Measurements from ENCODE around the gene B4GALT5. TPM values are rescaled to one million over a fixed set of nuclear protein-coding genes. Genes with fewer than 3 reads are reported as not detected.

The B4GALT5 gene
- total RNA-seq, 1 experiment from 2014 or later = 62.4 TPM

DNA sequence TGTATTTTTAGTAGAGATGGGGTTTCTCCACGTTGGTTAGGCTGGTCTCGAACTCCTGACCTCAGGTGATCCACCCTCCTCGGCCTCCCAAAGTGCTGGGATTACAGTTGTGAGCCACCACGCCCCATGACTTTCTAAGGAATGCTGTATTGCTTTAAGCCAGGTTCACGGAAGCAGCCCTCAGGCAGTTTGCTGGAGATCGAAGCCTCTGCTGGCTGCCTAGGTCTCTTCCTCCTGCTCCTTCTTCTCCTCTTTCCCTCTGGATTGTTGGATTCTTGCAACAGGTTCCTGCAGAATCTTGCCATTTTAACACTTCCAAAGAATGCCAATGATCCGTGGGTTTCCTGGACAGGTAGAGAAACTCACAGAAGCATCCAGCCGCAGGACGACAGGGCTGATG lies 29.3 kb upstream of the B4GALT5 start (continued):
- TF ChIP-seq, protein P1, sequence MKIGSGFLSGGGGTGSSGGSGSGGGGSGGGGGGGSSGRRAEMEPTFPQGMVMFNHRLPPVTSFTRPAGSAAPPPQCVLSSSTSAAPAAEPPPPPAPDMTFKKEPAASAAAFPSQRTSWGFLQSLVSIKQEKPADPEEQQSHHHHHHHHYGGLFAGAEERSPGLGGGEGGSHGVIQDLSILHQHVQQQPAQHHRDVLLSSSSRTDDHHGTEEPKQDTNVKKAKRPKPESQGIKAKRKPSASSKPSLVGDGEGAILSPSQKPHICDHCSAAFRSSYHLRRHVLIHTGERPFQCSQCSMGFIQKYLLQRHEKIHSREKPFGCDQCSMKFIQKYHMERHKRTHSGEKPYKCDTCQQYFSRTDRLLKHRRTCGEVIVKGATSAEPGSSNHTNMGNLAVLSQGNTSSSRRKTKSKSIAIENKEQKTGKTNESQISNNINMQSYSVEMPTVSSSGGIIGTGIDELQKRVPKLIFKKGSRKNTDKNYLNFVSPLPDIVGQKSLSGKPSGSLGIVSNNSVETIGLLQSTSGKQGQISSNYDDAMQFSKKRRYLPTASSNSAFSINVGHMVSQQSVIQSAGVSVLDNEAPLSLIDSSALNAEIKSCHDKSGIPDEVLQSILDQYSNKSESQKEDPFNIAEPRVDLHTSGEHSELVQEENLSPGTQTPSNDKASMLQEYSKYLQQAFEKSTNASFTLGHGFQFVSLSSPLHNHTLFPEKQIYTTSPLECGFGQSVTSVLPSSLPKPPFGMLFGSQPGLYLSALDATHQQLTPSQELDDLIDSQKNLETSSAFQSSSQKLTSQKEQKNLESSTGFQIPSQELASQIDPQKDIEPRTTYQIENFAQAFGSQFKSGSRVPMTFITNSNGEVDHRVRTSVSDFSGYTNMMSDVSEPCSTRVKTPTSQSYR (CRISPR knock-in tag; IDR thresholded peaks at IDR 0.05) = no peak
- TF ChIP-seq GTF2I (CRISPR knock-in tag; conservative IDR thresholded peaks at IDR 0.05) = no peak
- TF ChIP-seq JUN (CRISPR knock-in tag; IDR thresholded peaks at IDR 0.05) = no peak

DNA sequence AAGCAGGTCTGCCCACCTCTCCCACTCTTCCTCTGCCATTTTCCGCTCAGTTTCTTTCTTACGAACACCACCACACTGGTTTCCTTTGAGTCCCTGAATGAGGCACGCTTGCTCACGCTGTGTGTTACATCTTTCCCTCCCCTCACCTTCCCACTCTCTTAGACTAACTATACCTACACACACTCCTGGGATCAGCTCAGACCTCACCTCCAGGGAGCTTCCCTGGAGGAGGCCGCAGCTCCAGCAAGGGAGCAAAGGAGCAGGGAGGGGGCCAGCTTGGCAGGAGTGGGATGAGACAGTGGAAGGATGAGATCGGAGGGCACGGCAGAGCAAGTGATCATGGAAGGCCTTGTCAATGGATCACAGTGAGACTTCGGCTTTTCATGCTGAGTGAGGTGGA lies 28.3 kb upstream of the B4GALT5 start:
- TF ChIP-seq ZNF121 (CRISPR knock-in tag; IDR thresholded peaks at IDR 0.05) (no peak), JUN (CRISPR knock-in tag; IDR thresholded peaks at IDR 0.05) (no peak), FOXJ3 (CRISPR knock-in tag; IDR thresholded peaks at IDR 0.05; ENCODE audit: borderline replicate concordance) (no peak), ZNF263 (CRISPR knock-in tag; IDR thresholded peaks at IDR 0.05; ENCODE audit: low read depth) (no peak), PRRX2 (CRISPR knock-in tag; IDR thresholded peaks at IDR 0.05) (no peak), NFE2L1 (CRISPR knock-in tag; IDR thresholded peaks at IDR 0.05) (no peak)
- TF ChIP-seq, protein P2, sequence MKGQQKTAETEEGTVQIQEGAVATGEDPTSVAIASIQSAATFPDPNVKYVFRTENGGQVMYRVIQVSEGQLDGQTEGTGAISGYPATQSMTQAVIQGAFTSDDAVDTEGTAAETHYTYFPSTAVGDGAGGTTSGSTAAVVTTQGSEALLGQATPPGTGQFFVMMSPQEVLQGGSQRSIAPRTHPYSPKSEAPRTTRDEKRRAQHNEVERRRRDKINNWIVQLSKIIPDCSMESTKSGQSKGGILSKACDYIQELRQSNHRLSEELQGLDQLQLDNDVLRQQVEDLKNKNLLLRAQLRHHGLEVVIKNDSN (CRISPR knock-in tag; IDR thresholded peaks at IDR 0.05) = no peak
- TF ChIP-seq, protein P3, sequence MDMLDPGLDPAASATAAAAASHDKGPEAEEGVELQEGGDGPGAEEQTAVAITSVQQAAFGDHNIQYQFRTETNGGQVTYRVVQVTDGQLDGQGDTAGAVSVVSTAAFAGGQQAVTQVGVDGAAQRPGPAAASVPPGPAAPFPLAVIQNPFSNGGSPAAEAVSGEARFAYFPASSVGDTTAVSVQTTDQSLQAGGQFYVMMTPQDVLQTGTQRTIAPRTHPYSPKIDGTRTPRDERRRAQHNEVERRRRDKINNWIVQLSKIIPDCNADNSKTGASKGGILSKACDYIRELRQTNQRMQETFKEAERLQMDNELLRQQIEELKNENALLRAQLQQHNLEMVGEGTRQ (CRISPR knock-in tag; IDR thresholded peaks at IDR 0.05) = no peak
- TF ChIP-seq, protein P4, sequence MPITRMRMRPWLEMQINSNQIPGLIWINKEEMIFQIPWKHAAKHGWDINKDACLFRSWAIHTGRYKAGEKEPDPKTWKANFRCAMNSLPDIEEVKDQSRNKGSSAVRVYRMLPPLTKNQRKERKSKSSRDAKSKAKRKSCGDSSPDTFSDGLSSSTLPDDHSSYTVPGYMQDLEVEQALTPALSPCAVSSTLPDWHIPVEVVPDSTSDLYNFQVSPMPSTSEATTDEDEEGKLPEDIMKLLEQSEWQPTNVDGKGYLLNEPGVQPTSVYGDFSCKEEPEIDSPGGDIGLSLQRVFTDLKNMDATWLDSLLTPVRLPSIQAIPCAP (CRISPR knock-in tag; IDR thresholded peaks at IDR 0.05) = no peak
- TF ChIP-seq, protein P5, sequence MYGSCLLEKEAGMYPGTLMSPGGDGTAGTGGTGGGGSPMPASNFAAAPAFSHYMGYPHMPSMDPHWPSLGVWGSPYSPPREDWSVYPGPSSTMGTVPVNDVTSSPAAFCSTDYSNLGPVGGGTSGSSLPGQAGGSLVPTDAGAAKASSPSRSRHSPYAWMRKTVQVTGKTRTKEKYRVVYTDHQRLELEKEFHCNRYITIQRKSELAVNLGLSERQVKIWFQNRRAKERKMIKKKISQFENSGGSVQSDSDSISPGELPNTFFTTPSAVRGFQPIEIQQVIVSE (CRISPR knock-in tag; IDR thresholded peaks at IDR 0.05; ENCODE audit: borderline replicate concordance) = no peak
- ChIA-PET CTCF (interaction anchor here (1.7 kb wide), 1 partner anchor 200 kb away, joined by 4 read pairs; no protein-coding TSS in a partner anchor), POLR2A (no interaction called here)
- Mint-ChIP-seq H3K36me3 (no peaks in the 10 kb centered on the region), H3K4me3 (no peak overlapping the region), H3K4me1 (peaks cover 18% of the 10 kb centered on the region), H3K27me3 (ENCODE audit: low read depth) (no peaks in the 10 kb centered on the region; the same call in 1 of the 2 replicates), H3K27ac (peak overlapping the region; percentile 14; the same call in 1 of the 2 replicates), H3K9me3 (no peaks in the 10 kb centered on the region)
- ATAC-seq (no peak; the same call in 1 of the 2 replicates), DNase-seq (ENCODE audit: low spot score) (no peak)

DNA sequence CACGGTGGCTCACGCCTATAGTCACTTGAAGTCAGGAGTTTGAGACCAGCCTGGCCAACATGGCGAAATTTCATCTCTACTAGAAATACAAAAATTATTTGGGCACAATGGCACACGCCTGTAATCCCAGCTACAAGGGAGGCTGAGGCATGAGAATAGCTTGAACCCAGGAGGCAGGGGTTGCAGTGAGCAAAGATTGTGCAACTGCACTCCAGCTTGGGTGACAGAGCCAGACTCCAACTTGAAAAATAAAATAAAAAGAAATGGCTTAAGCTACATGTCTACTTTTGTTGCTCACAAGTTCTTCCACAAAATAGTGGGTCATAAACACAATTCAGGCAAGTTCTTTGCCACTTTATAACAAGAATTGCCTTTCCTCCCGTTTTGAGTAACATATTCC lies 27.1 kb upstream of the B4GALT5 start:
- ChIA-PET CTCF (interaction anchor here (1.7 kb wide), 1 partner anchor 199 kb away, joined by 4 read pairs; no protein-coding TSS in a partner anchor), POLR2A (interaction anchor here (0.6 kb wide), 1 partner anchor 13 kb away, joined by 3 read pairs; no protein-coding TSS in a partner anchor)
- Mint-ChIP-seq H3K4me1 (peaks cover 18% of the 10 kb centered on the region), H3K4me3 (no peak overlapping the region), H3K9me3 (no peaks in the 10 kb centered on the region), H3K36me3 (no peaks in the 10 kb centered on the region), H3K27me3 (ENCODE audit: low read depth) (no peaks in the 10 kb centered on the region; the same call in 1 of the 2 replicates), H3K27ac (no peak overlapping the region)
- ATAC-seq (no peak), DNase-seq (ENCODE audit: low spot score) (no peak)
- no peak for TF ChIP-seq FOXJ3 (CRISPR knock-in tag; IDR thresholded peaks at IDR 0.05; ENCODE audit: borderline replicate concordance)
- no peak for TF ChIP-seq ZNF219 (CRISPR knock-in tag; IDR thresholded peaks at IDR 0.05; ENCODE audit: borderline replicate concordance)
- TF ChIP-seq, protein P6, sequence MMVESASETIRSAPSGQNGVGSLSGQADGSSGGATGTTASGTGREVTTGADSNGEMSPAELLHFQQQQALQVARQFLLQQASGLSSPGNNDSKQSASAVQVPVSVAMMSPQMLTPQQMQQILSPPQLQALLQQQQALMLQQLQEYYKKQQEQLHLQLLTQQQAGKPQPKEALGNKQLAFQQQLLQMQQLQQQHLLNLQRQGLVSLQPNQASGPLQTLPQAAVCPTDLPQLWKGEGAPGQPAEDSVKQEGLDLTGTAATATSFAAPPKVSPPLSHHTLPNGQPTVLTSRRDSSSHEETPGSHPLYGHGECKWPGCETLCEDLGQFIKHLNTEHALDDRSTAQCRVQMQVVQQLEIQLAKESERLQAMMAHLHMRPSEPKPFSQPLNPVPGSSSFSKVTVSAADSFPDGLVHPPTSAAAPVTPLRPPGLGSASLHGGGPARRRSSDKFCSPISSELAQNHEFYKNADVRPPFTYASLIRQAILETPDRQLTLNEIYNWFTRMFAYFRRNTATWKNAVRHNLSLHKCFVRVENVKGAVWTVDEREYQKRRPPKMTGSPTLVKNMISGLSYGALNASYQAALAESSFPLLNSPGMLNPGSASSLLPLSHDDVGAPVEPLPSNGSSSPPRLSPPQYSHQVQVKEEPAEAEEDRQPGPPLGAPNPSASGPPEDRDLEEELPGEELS (CRISPR knock-in tag; IDR thresholded peaks at IDR 0.05) = no peak
- TF ChIP-seq, protein P1 (CRISPR knock-in tag; IDR thresholded peaks at IDR 0.05) = no peak
- TF ChIP-seq NFE2L1 (CRISPR knock-in tag; IDR thresholded peaks at IDR 0.05) = no peak
- TF ChIP-seq, protein P7, sequence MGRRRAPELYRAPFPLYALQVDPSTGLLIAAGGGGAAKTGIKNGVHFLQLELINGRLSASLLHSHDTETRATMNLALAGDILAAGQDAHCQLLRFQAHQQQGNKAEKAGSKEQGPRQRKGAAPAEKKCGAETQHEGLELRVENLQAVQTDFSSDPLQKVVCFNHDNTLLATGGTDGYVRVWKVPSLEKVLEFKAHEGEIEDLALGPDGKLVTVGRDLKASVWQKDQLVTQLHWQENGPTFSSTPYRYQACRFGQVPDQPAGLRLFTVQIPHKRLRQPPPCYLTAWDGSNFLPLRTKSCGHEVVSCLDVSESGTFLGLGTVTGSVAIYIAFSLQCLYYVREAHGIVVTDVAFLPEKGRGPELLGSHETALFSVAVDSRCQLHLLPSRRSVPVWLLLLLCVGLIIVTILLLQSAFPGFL (CRISPR knock-in tag; IDR thresholded peaks at IDR 0.05; ENCODE audit: borderline replicate concordance) = no peak
- no peak for TF ChIP-seq NFYB (CRISPR knock-in tag; conservative IDR thresholded peaks at IDR 0.05; ENCODE audit: low read depth)
- TF ChIP-seq, protein P8, sequence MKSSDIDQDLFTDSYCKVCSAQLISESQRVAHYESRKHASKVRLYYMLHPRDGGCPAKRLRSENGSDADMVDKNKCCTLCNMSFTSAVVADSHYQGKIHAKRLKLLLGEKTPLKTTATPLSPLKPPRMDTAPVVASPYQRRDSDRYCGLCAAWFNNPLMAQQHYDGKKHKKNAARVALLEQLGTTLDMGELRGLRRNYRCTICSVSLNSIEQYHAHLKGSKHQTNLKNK (CRISPR knock-in tag; IDR thresholded peaks at IDR 0.05) = no peak
- TF ChIP-seq, protein P9, sequence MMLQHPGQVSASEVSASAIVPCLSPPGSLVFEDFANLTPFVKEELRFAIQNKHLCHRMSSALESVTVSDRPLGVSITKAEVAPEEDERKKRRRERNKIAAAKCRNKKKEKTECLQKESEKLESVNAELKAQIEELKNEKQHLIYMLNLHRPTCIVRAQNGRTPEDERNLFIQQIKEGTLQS (CRISPR knock-in tag; conservative IDR thresholded peaks at IDR 0.05) = no peak
- TF ChIP-seq NR3C1 (CRISPR knock-in tag; conservative IDR thresholded peaks at IDR 0.05; ENCODE audit: low read depth) = no peak
- no peak for TF ChIP-seq JUN (CRISPR knock-in tag; IDR thresholded peaks at IDR 0.05)
